HG03064 (cell line): ENCODE data around the gene OR2J1.
"Not testable (repeated sequence)": the region's sequence is repeated elsewhere in the genome, so short reads cannot be mapped to it uniquely, and the experiment has no call there.

Experiments used
- ATAC-seq: cut with Tn5 transposase; IDR thresholded peaks from one replicate; pipeline ENCODE4 v1.9.1; 2021; ENCODE audit warnings: low read depth; ENCODE audit not compliant: unreplicated experiment

Gene OR2J1

DNA sequence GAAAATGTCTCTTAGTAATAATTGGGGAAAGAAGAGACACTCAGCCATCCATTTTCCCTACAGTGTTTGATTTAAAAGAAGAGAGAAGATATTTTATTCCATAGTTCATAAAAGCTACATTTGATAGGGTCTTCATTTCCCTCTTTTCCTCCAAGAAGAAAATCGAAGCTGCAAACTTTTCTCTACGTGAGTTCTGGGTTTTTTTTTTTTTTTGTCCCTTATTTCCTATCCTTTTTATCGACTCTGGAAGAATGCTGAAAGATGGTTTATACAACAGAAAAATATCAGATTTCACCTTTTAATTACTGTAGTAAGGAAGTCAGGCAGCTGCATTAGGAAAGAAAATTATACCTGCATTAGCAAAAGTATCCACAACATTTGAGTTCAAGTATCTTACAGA is at the start of gene OR2J1:
TSS of gene OR2J1 (plus strand) at position 301 of the 400 bp plus-strand sequence. CDS start 1,453 bp downstream, outside the sequence.
- no peak for ATAC-seq

DNA sequence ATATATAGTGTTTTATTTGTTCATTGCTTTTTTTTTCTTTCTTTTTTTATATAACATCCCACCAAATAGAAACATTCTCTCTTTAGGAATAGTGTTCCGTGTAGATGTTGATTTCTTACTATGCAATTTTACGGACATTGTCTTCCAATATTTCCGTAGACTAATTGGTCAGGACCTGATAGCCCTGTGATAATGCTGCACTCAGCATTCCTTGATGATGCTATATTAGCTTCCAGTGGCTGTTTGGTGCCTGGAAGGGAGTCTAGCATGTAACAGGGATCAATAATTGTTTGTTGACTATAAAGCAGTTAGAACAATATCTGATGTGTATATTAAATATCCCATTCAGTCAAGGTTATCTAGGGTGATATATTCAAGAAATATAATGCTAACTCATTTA is 47.6 kb upstream of the OR2J1 start:
- ATAC-seq, result no peak

DNA sequence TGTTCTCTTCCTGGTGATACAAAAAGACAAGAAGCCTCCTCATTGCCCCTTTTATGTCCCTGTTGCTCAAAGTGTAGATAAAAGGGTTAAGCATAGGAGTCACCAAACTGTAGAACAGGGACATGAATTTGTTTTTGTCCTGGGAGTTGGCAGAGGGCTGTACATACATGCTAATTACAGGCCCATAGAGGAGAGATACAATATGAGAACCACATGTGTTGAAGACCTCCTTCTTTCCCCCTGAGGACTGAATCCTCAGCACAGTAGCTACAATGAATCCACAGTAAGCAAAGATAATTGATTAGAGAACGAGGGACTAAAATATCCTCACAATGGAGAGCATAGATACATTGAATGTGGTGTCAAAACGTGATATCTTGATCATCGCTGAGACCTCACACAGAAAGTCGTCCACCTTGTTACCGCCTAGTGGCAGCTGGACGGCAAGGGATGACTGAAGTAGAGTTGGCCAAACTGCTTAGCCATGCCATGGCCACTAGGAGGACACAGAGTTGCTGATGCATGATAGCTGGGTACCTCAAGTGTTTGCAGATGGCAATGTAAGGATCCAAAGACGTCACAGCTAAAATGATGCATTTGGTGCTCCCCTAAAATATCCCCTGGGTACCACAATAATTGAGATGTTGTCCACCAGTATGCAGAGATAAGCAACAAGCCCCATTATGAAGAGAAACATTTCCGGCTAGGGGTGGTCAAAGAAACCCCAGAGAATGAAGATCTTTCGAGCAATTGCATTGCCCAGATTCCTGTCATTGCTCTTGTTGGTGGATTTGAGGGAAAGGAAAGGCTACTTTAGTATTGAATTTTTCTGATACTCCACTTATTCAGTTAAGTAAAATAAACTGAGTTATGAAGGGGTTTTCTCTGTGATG is 27.2 kb upstream of the OR2J1 start:
- no peak for ATAC-seq

DNA sequence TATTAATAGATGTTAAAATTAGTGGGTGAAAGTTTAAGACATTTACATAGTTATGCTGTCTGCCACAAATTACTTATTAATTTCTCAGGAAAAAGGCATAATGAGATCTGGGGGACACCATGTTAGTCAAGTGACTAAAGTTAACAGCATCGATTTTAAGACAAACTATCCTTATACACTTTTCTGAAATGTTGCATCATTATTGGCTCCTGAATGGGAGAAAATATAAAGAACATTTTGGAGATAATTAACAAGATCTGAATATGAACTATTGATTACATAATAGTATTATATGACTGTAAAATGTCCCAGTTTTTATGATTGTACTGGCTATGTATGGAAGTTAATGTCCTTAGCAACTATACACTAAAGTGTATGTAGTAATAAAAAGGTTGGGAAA is 20.1 kb upstream of the OR2J1 start:
- ATAC-seq, result no peak

DNA sequence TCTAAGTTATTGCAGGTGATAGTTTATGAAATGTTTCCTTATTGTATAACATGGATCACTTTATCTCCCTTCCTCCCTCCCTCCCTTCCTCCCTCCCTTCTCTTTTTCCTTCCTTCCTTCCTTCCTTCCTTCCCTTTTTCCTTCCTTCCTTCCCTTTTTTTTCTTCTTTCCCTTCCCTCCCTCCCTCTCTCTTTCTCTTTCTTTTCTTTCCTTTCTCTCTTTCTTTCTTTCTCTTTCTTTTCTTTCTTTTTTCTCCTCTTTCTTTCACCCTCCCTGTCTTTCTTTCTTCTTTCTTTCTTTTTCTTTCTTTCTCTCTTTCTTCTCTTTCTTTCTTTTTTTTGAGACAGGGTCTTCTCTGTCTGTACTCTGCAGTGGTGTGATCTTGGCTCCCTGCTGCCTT is 18.0 kb upstream of the OR2J1 start:
- no peak for ATAC-seq

DNA sequence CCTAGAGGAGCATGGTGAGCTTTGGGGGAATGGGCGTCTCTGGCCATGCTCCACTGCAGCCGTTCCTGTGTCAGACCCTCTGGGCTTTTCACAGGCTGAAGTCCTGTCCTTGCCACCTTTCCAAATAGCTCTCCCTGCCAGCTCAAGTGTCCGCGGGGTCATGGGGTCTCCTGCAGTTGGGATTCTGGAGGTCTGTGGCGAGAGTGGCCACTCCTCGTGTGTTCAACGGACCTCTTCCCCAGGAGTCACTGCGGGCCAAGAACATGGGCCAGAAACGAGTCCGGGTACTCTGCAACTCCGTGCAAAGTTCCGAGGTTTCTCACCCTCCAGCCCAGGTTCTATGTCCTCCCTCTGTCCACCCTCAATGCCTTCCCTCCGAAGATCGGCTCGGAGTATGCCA is 16.8 kb upstream of the OR2J1 start:
- ATAC-seq, result no peak

DNA sequence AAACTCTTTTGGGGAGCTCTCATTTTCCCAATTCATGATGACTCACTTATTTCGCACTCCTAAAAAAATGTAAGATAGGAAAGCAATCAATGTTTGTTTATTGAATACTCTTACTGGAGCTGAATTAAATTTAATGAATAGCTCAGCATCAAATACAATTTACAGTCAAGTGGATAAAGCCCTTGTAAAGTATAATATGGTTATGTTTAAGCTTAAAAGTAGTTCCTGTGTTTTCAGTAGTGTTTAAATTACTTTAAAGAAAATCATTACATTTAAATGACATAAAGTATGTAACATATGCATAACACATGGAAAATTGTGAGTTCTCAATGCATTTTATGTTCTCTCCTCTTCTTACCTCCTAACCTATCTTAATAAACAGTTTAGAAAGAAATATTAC is 12.1 kb upstream of the OR2J1 start, which contains the start of gene OR2B3:
TSS of gene OR2B3 (minus strand) at position 101 of the 400 bp plus-strand sequence. CDS start at position 36, 65 bp downstream.
- ATAC-seq, result no peak

DNA sequence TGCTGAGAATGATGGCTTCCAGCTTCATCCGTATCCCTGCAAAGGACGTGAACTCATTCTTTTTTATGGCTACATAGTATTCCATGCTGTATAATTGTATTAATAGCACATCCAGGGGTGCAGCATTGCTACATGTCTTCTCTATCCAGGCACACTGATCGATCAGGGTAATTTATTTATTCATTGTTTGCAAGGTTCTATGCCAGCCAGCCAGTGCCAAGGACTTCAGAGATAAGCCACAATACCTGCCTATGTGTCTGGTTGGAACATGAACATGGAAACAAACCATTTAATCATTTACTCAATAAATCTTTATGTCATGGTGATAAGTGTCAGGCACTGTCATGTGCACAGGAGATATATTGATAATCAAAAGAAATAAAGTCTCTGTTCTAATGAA is 6.3 kb upstream of the OR2J1 start:
- no peak for ATAC-seq

DNA sequence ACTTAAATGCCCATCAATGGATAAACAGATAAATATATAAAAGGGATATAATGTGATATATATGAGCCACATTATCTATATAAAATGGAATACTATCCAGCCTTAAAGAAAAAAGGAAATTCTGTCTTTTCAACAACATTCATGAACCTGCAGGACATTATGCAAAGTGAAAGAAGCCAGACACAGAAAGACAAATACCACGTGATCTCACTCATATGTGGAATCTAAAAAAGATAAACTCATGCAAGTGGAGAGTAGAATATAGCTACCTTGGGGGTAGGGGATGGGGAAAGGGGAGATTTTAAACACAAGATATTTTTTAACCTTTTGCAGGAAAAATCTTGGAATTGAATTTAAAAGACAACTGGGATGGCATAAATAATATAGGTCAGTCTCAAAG is 1.5 kb upstream of the OR2J1 start:
- ATAC-seq, result no peak

DNA sequence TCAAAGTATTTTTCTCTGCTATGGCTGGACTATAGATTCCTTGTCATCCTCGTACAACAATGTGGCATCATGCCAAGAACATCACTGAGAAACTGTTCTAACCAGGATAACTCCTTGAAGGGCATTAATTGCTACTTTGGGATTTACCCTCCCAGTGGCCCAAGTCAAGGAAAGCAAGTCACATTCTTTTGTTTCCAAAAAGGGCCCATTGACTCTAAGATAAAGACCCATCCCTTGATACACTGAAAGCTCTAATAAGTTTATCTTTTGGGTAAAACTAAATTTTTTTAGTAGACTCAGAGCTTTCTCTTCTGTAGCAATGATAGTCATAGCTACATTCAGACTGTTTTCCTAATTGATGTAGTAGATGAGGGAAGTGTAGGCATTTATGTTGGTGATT is 8.5 kb downstream of the OR2J1 start, which contains the start of gene OR2J3:
TSS of gene OR2J3 (plus strand) at position 301 of the 400 bp plus-strand sequence. CDS start 3,833 bp downstream, outside the sequence.
- ATAC-seq, result no peak

DNA sequence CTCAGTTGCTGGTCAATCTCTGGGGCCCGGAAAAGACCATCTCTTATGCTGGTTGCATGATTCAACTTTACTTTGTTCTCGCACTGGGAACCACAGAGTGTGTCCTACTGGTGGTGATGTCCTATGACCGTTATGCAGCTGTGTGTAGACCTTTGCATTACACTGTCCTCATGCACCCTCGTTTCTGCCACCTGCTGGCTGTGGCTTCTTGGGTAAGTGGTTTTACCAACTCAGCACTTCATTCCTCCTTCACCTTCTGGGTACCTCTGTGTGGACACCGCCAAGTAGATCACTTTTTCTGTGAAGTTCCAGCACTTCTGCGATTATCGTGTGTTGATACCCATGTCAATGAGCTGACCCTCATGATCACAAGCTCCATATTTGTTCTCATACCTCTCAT is 12.8 kb downstream of the OR2J1 start:
- ATAC-seq, result no peak

DNA sequence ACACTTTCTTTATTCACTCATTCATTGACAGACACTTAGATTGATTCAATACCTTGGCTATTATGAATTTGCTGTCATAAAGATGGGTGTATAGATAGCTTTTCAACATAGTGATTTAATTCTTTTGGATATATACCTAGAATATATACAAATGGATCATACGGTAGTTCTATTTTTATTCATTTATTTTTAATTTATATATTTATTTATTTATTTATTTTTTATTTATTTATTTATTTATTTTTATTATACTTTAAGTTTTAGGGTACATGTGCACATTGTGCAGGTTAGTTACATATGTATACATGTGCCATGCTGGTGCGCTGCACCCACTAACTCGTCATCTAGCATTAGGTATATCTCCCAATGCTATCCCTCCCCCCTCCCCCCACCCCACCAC is 15.7 kb downstream of the OR2J1 start:
- ATAC-seq, result not testable (repeated sequence)

DNA sequence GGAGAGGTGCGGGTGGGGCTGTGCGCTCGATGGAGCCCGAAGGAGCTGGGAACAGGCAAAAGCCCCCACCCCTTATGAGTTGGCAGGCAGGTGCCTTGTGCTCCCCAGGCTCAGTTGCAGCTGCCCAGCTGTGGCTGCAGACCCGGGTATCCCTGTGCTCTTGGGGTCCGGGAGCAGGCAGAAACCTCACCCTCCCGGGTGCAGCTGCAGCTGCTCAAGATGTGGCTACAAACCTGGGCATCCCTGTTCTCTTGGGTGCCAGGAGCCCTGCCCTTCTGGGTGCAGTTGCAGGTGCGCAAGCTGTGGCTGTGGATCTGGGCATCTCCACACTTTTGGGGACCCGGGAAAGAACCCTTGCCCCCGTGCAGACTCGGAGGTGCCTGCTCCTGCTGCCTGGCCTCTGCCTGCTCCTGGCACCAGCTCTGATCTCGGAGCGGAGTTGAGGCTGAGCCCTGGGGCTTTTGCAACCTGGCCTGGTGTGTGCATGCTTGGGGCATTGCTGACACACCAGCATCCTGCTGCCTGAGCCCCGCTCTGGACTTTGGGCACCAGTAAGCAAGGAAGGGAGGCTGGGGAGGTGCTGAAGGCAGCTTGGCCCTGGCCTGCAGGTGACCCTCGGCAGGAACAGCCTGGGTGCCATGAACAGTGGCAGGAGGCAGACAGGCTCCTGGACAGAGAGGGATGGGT is 30.2 kb downstream of the OR2J1 start:
- no peak for ATAC-seq

DNA sequence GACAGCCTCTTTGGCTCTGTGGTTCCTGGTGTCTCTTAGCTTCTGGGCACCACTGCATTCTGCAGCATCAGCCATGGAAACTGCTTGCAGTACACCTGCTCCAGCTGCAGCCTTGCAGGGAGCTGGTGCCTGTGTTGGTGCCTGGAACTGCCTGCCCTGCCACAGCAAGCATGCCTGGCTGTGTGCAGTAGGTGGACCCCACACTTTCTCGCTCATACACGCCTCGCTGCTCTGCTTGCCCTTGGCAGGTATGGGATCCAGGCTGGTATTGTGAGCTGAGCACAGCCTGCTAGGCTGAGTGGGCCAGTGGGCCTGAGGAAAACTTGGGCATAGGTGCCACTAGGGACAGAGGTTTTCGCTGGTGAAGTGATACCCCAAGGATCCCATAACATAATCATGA is 31.4 kb downstream of the OR2J1 start:
- no peak for ATAC-seq

DNA sequence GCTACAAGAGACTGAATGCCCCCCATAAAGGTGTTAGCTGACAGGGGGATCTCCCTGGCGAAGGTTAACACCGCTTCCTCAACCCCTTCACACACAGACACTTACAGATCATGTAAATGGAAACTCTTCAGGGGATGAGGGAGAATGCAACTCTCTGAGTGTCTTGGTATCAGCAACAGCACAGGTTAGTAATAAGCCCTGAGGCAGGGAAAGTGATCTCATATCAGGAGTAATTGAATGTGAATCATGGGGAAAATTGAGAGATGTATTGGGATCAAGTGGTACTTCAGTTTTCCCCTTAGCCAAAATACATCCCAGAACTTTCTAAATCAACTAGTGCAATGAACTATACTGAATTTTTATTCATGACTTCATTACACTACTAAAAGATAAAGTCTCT is 32.4 kb downstream of the OR2J1 start:
- ATAC-seq, result no peak

DNA sequence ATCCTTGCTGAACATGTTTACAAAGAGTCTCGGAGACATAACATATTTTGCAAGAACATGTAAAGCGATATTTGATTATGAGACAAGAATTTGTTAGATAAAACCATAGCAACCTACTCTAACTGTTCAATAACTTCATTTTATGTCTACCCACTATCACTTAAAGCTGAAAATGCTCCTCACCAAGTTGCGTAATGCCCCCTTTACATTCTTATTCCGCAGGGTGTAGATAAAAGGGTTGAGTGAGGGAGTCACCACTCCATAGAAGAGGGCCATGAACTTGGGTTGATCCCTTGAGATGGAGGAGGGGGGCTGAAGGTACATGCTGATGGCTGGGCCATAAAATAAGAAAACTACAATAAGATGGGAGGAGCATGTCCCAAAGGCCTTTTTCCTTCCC is 38.4 kb downstream of the OR2J1 start:
- ATAC-seq, result no peak

DNA sequence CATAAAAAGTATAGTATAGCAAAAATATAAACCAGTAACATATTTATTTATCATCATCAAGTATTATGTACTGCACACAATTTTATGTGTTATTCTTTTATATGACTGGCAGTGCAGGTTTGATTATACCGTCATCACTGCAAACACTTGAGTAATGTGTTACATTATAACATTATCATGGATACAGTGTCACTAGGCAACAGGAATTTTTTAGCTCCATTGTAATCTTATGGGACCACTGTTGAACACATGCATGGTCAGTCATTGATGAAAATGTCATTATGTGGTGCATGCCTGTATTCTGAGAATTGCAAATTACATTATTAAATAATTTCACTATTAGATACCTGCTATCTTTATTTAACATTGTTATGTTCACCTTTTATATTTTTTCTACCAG is 42.3 kb downstream of the OR2J1 start:
- ATAC-seq, result no peak

DNA sequence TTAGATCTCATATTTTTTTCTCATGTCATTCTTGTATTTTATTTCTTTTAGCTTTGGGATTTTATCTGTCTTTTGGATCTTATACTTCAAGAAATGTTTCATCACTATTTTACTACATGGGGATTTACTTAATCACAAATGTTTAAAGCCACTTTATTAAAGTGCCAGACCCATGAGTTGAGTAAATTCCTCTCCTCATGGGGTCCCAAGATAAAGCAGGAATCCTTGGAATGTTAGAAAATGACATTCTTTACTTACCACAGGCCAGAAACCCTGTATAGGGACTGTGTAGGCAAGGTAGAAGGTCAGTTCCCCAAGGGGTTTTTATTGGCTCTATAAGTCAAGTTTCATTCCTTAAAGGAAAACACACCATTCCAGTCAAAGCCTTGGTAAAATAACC is 43.0 kb downstream of the OR2J1 start:
- ATAC-seq, result no peak

DNA sequence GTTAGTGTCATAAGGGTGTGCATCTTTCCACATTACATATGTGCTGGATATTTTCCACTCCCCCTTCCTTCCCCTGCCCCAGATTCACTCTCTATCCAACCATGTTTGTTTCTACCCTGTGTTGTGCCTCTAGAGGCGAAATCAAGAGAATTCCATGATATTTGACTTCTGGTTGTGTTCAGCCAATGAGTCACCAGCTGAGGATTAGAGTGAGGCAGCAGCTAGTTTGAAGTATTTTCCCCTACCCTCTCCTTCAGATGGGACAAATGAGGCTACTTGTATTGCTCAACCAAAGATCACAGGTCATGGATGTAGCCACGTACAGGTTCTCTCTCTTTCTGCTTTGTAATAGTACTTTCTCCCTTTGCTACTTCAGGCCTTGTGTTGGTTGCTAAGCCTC is 46.9 kb downstream of the OR2J1 start:
- no peak for ATAC-seq

DNA sequence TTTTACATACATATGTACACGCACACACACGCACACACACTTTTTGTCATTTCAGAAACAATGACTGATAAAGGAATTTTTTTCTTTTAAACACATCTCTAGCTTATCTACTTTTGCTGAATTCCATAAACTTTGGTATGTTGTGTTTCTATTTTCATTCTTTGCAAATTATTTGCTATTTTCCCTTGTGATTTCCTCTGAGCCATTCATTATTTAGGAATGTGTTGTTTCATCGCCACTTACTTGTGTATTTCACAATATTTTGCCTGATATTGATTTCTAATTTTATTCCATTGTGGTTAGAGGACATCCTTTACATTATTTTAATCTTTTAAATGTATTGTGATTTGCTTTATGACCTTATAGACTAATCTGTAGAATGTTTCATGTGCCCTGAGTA is 47.8 kb downstream of the OR2J1 start:
- ATAC-seq, result no peak

DNA sequence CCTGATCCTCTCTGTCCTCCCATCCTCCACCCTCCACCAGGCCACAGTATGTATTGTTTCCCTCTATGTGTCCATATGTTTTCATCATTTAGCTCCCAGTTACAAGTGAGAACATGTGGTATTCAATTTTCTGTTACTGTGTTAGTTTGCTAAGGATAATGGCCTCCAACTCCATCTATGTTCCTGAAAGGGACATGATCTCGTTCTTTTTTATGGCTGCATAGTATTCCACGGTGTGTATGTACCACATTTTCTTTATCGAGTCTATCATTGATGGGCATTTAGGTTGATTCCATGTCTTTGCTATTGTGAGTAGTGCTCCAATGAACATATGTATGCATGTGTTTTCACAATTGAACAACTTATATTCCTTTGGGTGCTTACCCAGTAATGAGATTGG is 50.2 kb downstream of the OR2J1 start:
- ATAC-seq, result not testable (repeated sequence)
